ENCODE measurements around the gene DROSHA. TPM values are rescaled to one million over a fixed set of nuclear protein-coding genes. Genes with fewer than 3 reads are reported as not detected.

DROSHA gene
- total and polyA plus RNA-seq, 2 of the 4 experiments (the other 2 are of a cell fraction), result 36.4 to 36.5 TPM

GRCh38 chr5:31359839-31360238 lies 172.1 kb downstream of the DROSHA start:
- H3K27me3 ChIP-seq (ENCODE audit: control insufficient read depth, insufficient read depth, low read length), result no peaks in the 10 kb centered on the region
- in situ Hi-C loops (cut with MboI; ENCODE audit: low sequenced_read_pairs) (no loop called here), intact Hi-C loops (cut with micrococcal nuclease) (loop anchor here (5.0 kb wide), 1 partner anchor 117 kb away; no protein-coding TSS in a partner anchor), dilution Hi-C loops (cut with HindIII; ENCODE audit: low sequenced_read_pairs, unreplicated experiment) (no loop called here)
- no peak for ATAC-seq (ENCODE audit: low read depth)
- no peak overlapping the region for H3K56ac ChIP-seq (ENCODE audit: extremely low read depth, insufficient read depth, low read length)
- peak overlapping the region; percentile 88; the same call in 2 of the 3 replicates for H2BK15ac ChIP-seq (ENCODE audit: low read depth, low read length)
- CTCF ChIA-PET, result interaction anchor here (0.7 kb wide), 1 partner anchor 63 kb away, joined by 4 read pairs; no protein-coding TSS in a partner anchor
- H4K20me1 ChIP-seq (ENCODE audit: insufficient read depth, low read length), result no peaks in the 10 kb centered on the region
- no peaks in the 10 kb centered on the region for H3K79me1 ChIP-seq (ENCODE audit: low read depth in 1 of 2, low read length in 2 of 2)
- BruUV-seq (replicated peaks), result no TSS peak
- peak overlapping the region; percentile 18 to 55; a peak in 3 of 4 replicates for H4K8ac ChIP-seq (ENCODE audit: low read depth in 2 of 2, low read length in 2 of 2)
- no peak overlapping the region for H2AFZ ChIP-seq (replicated peaks; ENCODE audit: low read length, poor library complexity)
- peak overlapping the region; percentile 59 for H2BK120ac ChIP-seq (ENCODE audit: low read depth, low read length)
- peak overlapping the region; percentile 24; the same call in 1 of the 2 replicates for H4K5ac ChIP-seq (ENCODE audit: low read depth, low read length)
- POLR2A ChIA-PET (ENCODE audit: unreplicated experiment), result interaction anchor here (0.5 kb wide), 1 partner anchor 122 kb away, joined by 3 read pairs; no protein-coding TSS in a partner anchor
- WGBS, 2 experiments (ENCODE audit: extremely low coverage in 2 of 2, insufficient read length in 1 of 2), result no CpG with 5 or more reads among the region's 3 CpGs
- TF ChIP-seq SMC3 (IDR thresholded peaks at IDR 0.05; ENCODE audit: low read depth, low read length), result no peak
- no peak for TF ChIP-seq BHLHE40 (IDR thresholded peaks at IDR 0.05; ENCODE audit: low read depth, low read length)
- TF ChIP-seq CHD1 (IDR thresholded peaks at IDR 0.05; ENCODE audit: low read depth, low read length), result no peak
- no peak for TF ChIP-seq RCOR1 (IDR thresholded peaks at IDR 0.05; ENCODE audit: insufficient replicate concordance, low read length)
- no peak for TF ChIP-seq MAZ (IDR thresholded peaks at IDR 0.05; ENCODE audit: borderline replicate concordance, low read depth, low read length)
- TF ChIP-seq POLR2A (IDR thresholded peaks at IDR 0.05; ENCODE audit: low read depth, low read length), result no peak
- peaks cover 24% of the 10 kb centered on the region for H3K4me1 ChIP-seq (ENCODE audit: control insufficient read depth, insufficient read depth, low read length)
- H3K18ac ChIP-seq (ENCODE audit: low read depth, low read length), result peak overlapping the region; percentile 28; the same call in 1 of the 2 replicates
- H3K4me3 ChIP-seq (ENCODE audit: insufficient read depth, low read depth, low read length), result no peak overlapping the region
- H3K23ac ChIP-seq (ENCODE audit: low read depth, low read length), result peak overlapping the region; percentile 56; the same call in 1 of the 2 replicates
- H3K4ac ChIP-seq (ENCODE audit: low read depth, low read length), result peak overlapping the region; percentile 58; the same call in 1 of the 2 replicates
- no peak for DNase-seq
- no peak overlapping the region for H3K27ac ChIP-seq (ENCODE audit: insufficient read depth, low read length)
- H3K9me1 ChIP-seq (ENCODE audit: insufficient read depth, low read length), result peaks cover 9% of the 10 kb centered on the region; the same call in 1 of the 2 replicates
- peak overlapping the region; percentile 49 for H4K91ac ChIP-seq (ENCODE audit: insufficient read depth, low read depth, low read length)
- no peak overlapping the region for H2BK5ac ChIP-seq (ENCODE audit: low read depth, low read length, poor library complexity, severe bottlenecking)
- H3K9me3 ChIP-seq (ENCODE audit: control insufficient read depth, insufficient read depth, low read length), result peaks cover 3% of the 10 kb centered on the region; the same call in 1 of the 2 replicates
- H3K14ac ChIP-seq (replicated peaks; ENCODE audit: low read depth, low read length), result peak overlapping the region; percentile 63
- H2AK9ac ChIP-seq (replicated peaks; ENCODE audit: low read depth, low read length, poor library complexity), result no peak overlapping the region
- peak overlapping the region; percentile 44; the same call in 1 of the 2 replicates for H2BK20ac ChIP-seq (ENCODE audit: low read depth, low read length)
- H3K4me2 ChIP-seq (ENCODE audit: low read depth, low read length), result no peak overlapping the region
- no peaks in the 10 kb centered on the region for H3K36me3 ChIP-seq (ENCODE audit: control insufficient read depth, insufficient read depth, low read length)
- no peak overlapping the region for H3K9ac ChIP-seq (ENCODE audit: low read depth, low read length)
- peak overlapping the region; percentile 54 for H2AK5ac ChIP-seq (ENCODE audit: low read depth, low read length)
